Left lung (tissue), 10 donors: Measurements from ENCODE around the gene BPIFB3. TPM values are rescaled to one million over a fixed set of nuclear protein-coding genes. Genes with fewer than 3 reads are reported as not detected.

Experiments
- ATAC-seq: fragments of 200-7000 bp; cut with Tn5 transposase; one replicate; pipeline ENCODE4 v1.9.1; 2020; ENCODE audit warnings: moderate library complexity
- DNase-seq, 4 donors: peaks; one replicate each; pipeline ENCODE4 v3.0.0-alpha.2; 2013 to 2020
- H3K27ac ChIP-seq, 2 donors: fragments of 200-600 bp; sonication (generic) in 1 of 2; one replicate each; pipeline versions ENCODE4 v1.5.0 to v1.8.0; 2020 to 2021
- H3K27me3 ChIP-seq, 2 donors: fragments of 200-600 bp; sonication (generic) in 1 of 2; one replicate each; pipeline versions ENCODE4 v1.5.0 to v1.8.0; 2020 to 2021
- H3K36me3 ChIP-seq, 2 donors: fragments of 200-600 bp; sonication (generic) in 1 of 2; one replicate each; pipeline versions ENCODE4 v1.5.0 to v1.8.0; 2020 to 2021
- H3K4me1 ChIP-seq, 2 donors: fragments of 200-600 bp; one replicate each; pipeline ENCODE4 v1.8.0; 2021
- H3K4me3 ChIP-seq, 2 donors: fragments of 200-600 bp; sonication (generic) in 1 of 2; one replicate each; pipeline versions ENCODE4 v1.5.0 to v1.8.0; 2020 to 2021; ENCODE audit warnings: mild to moderate bottlenecking in 1 of 2
- H3K9me3 ChIP-seq, 2 donors: fragments of 200-600 bp; sonication (generic) in 1 of 2; one replicate each; pipeline versions ENCODE4 v1.5.0 to v1.8.0; 2020 to 2021
- intact Hi-C, 2 donors: fragments of 100-400 bp; cut with DNase I; formaldehyde crosslinking; loops; one replicate each; pipeline versions ENCODE4 v1.11.2 to v1.14.2; 2022
- polyA plus RNA-seq, 6 donors: library from polyadenylated mRNA; unstranded; fragments of 120-200 nt; gene quantifications; one replicate each; pipeline ENCODE4 v1.2.1, GENCODE V29; 2013; ENCODE audit not compliant: insufficient read length in 6 of 6
- total RNA-seq, 2 donors: library from RNA; stranded (reverse); fragmentation: NEBNext Ultra II Directional; extraction: Animal tissue kit (Norgen Biotek cat#: 25700); gene quantifications; one replicate each; pipeline ENCODE4 v1.2.1, GENCODE V29; 2021
- TF ChIP-seq, protein P1 (sequence below), 2 donors: fragments of 200-600 bp; sonication (generic) in 1 of 2; IDR thresholded peaks; one replicate each; pipeline versions ENCODE4 v1.5.0 to v1.8.0; 2021; ENCODE audit warnings: antibody characterized with exemption in 2 of 2
- donor health status: DM: no; HTN: yes; CAD: no.
- donor health status: DM: no; HTN: no; CAD: no.

The BPIFB3 gene
- total and polyA plus RNA-seq, 8 donors, result not detected

DNA sequence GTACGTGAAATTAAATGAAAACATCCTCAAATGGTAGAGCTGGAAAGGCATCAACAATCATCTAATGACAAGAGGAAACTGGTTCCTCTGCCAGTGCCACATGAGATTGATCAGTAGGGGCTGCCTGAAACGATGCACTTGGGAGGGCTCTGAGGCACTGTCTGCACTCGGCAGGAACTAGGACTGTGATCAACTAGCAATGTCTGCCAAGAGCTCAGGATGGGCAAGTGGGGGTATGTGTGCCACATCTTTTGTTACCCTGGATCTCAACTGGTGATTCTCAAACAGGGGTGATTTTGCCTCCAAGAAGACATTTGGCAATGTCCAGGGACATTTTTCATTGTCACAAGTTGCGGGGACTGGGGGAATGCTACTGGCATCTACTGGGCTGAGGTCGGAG, 20.3 kb upstream of the BPIFB3 start:
- ATAC-seq (no peak), DNase-seq (no peak)
- H3K27ac ChIP-seq, result no peak overlapping the region
- TF ChIP-seq, protein P1, sequence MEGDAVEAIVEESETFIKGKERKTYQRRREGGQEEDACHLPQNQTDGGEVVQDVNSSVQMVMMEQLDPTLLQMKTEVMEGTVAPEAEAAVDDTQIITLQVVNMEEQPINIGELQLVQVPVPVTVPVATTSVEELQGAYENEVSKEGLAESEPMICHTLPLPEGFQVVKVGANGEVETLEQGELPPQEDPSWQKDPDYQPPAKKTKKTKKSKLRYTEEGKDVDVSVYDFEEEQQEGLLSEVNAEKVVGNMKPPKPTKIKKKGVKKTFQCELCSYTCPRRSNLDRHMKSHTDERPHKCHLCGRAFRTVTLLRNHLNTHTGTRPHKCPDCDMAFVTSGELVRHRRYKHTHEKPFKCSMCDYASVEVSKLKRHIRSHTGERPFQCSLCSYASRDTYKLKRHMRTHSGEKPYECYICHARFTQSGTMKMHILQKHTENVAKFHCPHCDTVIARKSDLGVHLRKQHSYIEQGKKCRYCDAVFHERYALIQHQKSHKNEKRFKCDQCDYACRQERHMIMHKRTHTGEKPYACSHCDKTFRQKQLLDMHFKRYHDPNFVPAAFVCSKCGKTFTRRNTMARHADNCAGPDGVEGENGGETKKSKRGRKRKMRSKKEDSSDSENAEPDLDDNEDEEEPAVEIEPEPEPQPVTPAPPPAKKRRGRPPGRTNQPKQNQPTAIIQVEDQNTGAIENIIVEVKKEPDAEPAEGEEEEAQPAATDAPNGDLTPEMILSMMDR (IDR thresholded peaks at IDR 0.05), result no peak
- H3K27me3 ChIP-seq, result peaks cover 0 to 11% of the 10 kb centered on the region in 2 donors
- no peaks in the 10 kb centered on the region for H3K9me3 ChIP-seq
- intact Hi-C loops, result no loop called here
- no peaks in the 10 kb centered on the region for H3K36me3 ChIP-seq
- no peak overlapping the region for H3K4me3 ChIP-seq
- no peaks in the 10 kb centered on the region for H3K4me1 ChIP-seq

DNA sequence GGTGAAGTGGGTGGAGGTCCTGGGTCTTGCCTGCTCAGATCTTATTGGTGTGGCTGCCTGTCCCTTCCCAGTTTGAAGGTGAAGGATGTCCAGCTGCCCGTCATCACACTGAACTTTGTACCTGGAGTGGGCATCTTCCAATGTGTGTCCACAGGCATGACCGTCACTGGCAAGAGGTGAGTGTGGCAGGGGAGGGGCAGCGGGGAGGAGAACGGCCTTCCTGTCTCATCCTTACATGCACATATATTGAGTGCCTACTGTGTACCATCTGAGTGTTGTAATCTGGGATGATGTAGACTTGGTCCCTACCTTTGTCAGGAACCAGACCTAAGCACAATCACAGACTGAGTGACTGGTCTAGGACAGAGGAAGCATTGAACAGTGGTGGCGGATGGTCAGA, 19.6 kb upstream of the BPIFB3 start:
- no peak for DNase-seq
- Histone ChIP-seq H3K27ac (no peak overlapping the region), H3K36me3 (no peaks in the 10 kb centered on the region), H3K4me1 (no peaks in the 10 kb centered on the region), H3K9me3 (no peaks in the 10 kb centered on the region), H3K4me3 (no peak overlapping the region), H3K27me3 (peaks cover 0 to 11% of the 10 kb centered on the region in 2 donors)
- TF ChIP-seq, protein P1 (IDR thresholded peaks at IDR 0.05), result no peak
- intact Hi-C loops, result no loop called here
- ATAC-seq, result no peak

GRCh38 chr20:33034901-33035492, 18.7 kb upstream of the BPIFB3 start:
- Histone ChIP-seq H3K4me1 (no peaks in the 10 kb centered on the region), H3K27ac (no peak overlapping the region), H3K4me3 (no peak overlapping the region), H3K36me3 (no peaks in the 10 kb centered on the region), H3K27me3 (peaks cover 0 to 10% of the 10 kb centered on the region in 2 donors), H3K9me3 (no peaks in the 10 kb centered on the region)
- TF ChIP-seq, protein P1 (IDR thresholded peaks at IDR 0.05), result no peak
- ATAC-seq (no peak), DNase-seq (no peak)
- intact Hi-C loops, result no loop called here

DNA sequence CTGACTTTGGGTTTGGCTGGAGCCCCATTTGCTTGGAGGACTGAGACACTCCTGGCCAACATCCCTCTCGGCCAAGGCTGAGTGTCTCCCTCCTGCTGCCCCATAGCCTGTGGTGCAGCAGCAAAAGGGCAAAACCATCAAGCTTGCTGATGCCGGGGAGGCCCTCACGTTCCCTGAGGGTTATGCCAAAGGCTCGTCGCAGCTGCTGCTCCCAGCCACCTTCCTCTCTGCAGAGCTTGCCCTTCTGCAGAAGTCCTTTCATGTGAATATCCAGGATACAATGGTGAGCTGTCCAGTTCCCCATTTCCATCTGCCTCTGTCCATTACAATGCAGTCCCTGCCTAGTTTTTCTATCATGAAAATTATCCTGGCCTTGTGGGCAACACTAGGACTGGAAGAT, 16.2 kb upstream of the BPIFB3 start:
- Histone ChIP-seq H3K9me3 (no peaks in the 10 kb centered on the region), H3K4me3 (no peak overlapping the region), H3K4me1 (no peaks in the 10 kb centered on the region), H3K27me3 (no peaks in the 10 kb centered on the region), H3K27ac (no peak overlapping the region), H3K36me3 (no peaks in the 10 kb centered on the region)
- ATAC-seq (no peak), DNase-seq (no peak)
- intact Hi-C loops, result no loop called here
- TF ChIP-seq, protein P1 (IDR thresholded peaks at IDR 0.05), result no peak

- intact Hi-C loops, result no loop called here
- no peak overlapping the region for H3K4me3 ChIP-seq
- DNase-seq (no peak), ATAC-seq (no peak)
- H3K36me3 ChIP-seq, result no peaks in the 10 kb centered on the region
- no peaks in the 10 kb centered on the region for H3K27me3 ChIP-seq
- TF ChIP-seq, protein P1 (IDR thresholded peaks at IDR 0.05), result no peak
- H3K27ac ChIP-seq, result no peak overlapping the region
- H3K4me1 ChIP-seq, result no peaks in the 10 kb centered on the region
- no peaks in the 10 kb centered on the region for H3K9me3 ChIP-seq
These were observed 15.5 kb upstream of the BPIFB3 start for GRCh38 chr20:33038243-33038642.
